Skeletal muscle tissue (tissue), 1 donor: ENCODE measurements around the gene RNF41. TPM values are rescaled to one million over a fixed set of nuclear protein-coding genes. Genes with fewer than 3 reads are reported as not detected.

Source experiments
- total RNA-seq: library from RNA; depleted of rRNA; stranded (reverse); fragments of >200 nt; gene quantifications from one replicate; pipeline ENCODE4 v1.2.3, GENCODE V29; 2014

RNF41 gene
- total RNA-seq, 1 donor from 2014 or later = 30.8 TPM

Other genes with a start within 250 kb of the RNF41 start
- gene RAB5B, start 247.8 kb downstream of the RNF41 start, total RNA-seq = 34.4 TPM
- 7.8 TPM for gene SUOX, start 224.6 kb downstream of the RNF41 start, total RNA-seq
- gene IKZF4, start 200.9 kb downstream of the RNF41 start, total RNA-seq = 1.6 TPM
- 36.5 TPM for gene RPS26, start 180.0 kb downstream of the RNF41 start, total RNA-seq
- 154 TPM for gene ERBB3, start 141.8 kb downstream of the RNF41 start, total RNA-seq
- gene PA2G4, start 117.4 kb downstream of the RNF41 start, total RNA-seq = 53.8 TPM
- gene RPL41, start 105.3 kb downstream of the RNF41 start, total RNA-seq = 4,392 TPM
- 5.7 TPM for gene ZC3H10, start 103.7 kb downstream of the RNF41 start, total RNA-seq
- 149 TPM for gene ESYT1, start 93.7 kb downstream of the RNF41 start, total RNA-seq
- 451 TPM for gene MYL6B, start 69.3 kb downstream of the RNF41 start, total RNA-seq
- gene MYL6, start 63.6 kb downstream of the RNF41 start, total RNA-seq = 859 TPM
- gene SMARCC2, start 32.4 kb downstream of the RNF41 start, total RNA-seq = 43.8 TPM
- gene NABP2, start 2.4 kb upstream of the RNF41 start, total RNA-seq = 14.1 TPM
- gene SLC39A5, start 8.1 kb upstream of the RNF41 start, total RNA-seq = not detected
- gene ANKRD52, start 36.5 kb upstream of the RNF41 start, total RNA-seq = 6.8 TPM
- gene COQ10A, start 45.0 kb upstream of the RNF41 start, total RNA-seq = 12.0 TPM
- 137 TPM for gene CS, start 78.4 kb upstream of the RNF41 start, total RNA-seq
- 25.1 TPM for gene CNPY2, start 94.1 kb upstream of the RNF41 start, total RNA-seq
- 19.3 TPM for gene PAN2, start 112.1 kb upstream of the RNF41 start, total RNA-seq
- gene IL23A, start 117.0 kb upstream of the RNF41 start, total RNA-seq = not detected
- gene STAT2, start 138.2 kb upstream of the RNF41 start, total RNA-seq = 85.6 TPM
- not detected for gene APOF, start 140.9 kb upstream of the RNF41 start, total RNA-seq
- gene TIMELESS, start 227.5 kb upstream of the RNF41 start, total RNA-seq = 5.2 TPM
- not detected for gene MIP, start 232.7 kb upstream of the RNF41 start, total RNA-seq
- gene SPRYD4, start 246.7 kb upstream of the RNF41 start, total RNA-seq = 2.1 TPM